SK-N-MC (cell line): ENCODE data around the gene RHBDD3.

Experiments used
- EZH2 ChIP-seq: fragments of 200-600 bp; sonication (generic); IDR thresholded peaks from one replicate; pipeline ENCODE4 v1.6.1; 2017; ENCODE audit warnings: antibody characterized with exemption
- POLR2AphosphoS5 ChIP-seq: IDR thresholded peaks from 2 replicates; pipeline ENCODE4 v1.6.1; 2012; ENCODE audit warnings: mild to moderate bottlenecking, low read depth, low read length, borderline replicate concordance

DNA sequence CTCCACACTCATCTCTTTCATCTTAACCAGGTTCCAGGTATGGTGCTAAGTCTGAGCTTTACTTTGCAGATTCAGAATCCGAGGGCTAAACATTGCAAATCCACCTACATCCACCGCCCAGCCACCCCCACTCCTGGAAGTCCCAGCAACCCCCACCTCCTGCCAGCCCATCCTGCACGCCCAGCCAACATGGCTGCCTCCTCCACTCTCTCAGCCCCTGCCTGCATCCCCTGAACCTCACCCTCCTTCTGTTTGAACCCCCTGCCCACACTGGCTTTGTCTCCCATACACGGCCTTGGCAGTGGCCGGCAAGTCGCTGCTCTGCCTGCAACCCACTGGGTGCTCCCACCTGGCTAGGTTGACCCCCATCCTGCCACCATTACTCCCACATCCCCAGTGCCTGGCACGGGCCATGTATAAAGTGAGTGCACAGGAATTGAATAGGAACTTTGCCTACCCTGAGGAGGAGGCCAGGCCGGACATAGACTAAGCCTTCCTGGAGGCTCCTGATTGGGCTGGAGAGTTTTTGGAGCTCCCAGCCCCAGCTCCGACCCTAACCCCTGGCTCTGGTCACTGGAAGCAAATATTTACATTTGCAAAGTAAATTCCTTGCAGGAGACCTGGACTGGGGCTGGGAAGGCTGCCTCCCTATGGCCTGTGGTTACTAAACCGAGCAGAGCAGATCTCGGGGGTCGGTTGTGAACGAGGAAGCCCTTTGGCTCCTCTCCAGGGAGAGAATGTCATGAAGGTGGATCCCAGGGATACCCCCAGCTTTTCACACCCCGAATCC, 47.7 kb downstream of the RHBDD3 start:
- TF ChIP-seq EZH2 (no peak), POLR2AphosphoS5 (no peak)
